ENCODE measurements around the gene KLF4. TPM values are rescaled to one million over a fixed set of nuclear protein-coding genes. Genes with fewer than 3 reads are reported as not detected.

KLF4 gene
- total RNA-seq, 3 donors from 2014 or later: 52.7 to 165 (median 53.4) TPM

- no peak for TF ChIP-seq CTCF (IDR thresholded peaks at IDR 0.05)
- no peak for TF ChIP-seq POLR2A (IDR thresholded peaks at IDR 0.05)
- TF ChIP-seq POLR2AphosphoS5 (IDR thresholded peaks at IDR 0.05): no peak
- no peak overlapping the region for H3K4me3 ChIP-seq
- DNase-seq (ENCODE audit: low spot score in 2 of 2): no peak
- no peaks in the 10 kb centered on the region for H3K9me3 ChIP-seq
- no peaks in the 10 kb centered on the region for H3K27me3 ChIP-seq
- H3K4me1 ChIP-seq: no peaks in the 10 kb centered on the region
- H3K36me3 ChIP-seq: no peaks in the 10 kb centered on the region
- H3K27ac ChIP-seq: no peak overlapping the region
- intact Hi-C loops (cut with DNase I; ENCODE audit: low total_unique reads): no loop called here
Measured at GRCh38 chr9:107437716-107438115, 51.9 kb downstream of the KLF4 start.

- no peak overlapping the region for H3K27ac ChIP-seq
- no peaks in the 10 kb centered on the region for H3K9me3 ChIP-seq
- no peak for DNase-seq (ENCODE audit: low spot score in 2 of 2)
- H3K36me3 ChIP-seq: no peaks in the 10 kb centered on the region
- TF ChIP-seq POLR2AphosphoS5 (IDR thresholded peaks at IDR 0.05): no peak
- no peak for TF ChIP-seq CTCF (IDR thresholded peaks at IDR 0.05)
- no peak for TF ChIP-seq POLR2A (IDR thresholded peaks at IDR 0.05)
- H3K4me1 ChIP-seq: no peaks in the 10 kb centered on the region
- no peaks in the 10 kb centered on the region for H3K27me3 ChIP-seq
- intact Hi-C loops (cut with DNase I; ENCODE audit: low total_unique reads): no loop called here
- H3K4me3 ChIP-seq: no peak overlapping the region
Measured at GRCh38 chr9:107435415-107435814, 54.2 kb downstream of the KLF4 start.

Other genes starting within 250 kb of the KLF4 start
- 10 to 100 TPM; 63.6 to 70.2 (median 68.1) TPM for gene RAD23B, start 206.5 kb downstream of the KLF4 start, total RNA-seq